Stomach (tissue), 4 donors: ENCODE results near the gene PTPRE.

Experiments used
- CTCF ChIP-seq, 7 experiments: fragments of 450-650 bp in 4 of 7; fragments of 200-600 bp in 3 of 7; sonication (generic) in 3 of 7; IDR thresholded peaks; one replicate each; pipeline ENCODE4 v1.5.1; 2016 to 2019; ENCODE audit warnings: antibody characterized with exemption in 7 of 7, control low read depth in 2 of 7, mild to moderate bottlenecking in 1 of 7
- POLR2AphosphoS5 ChIP-seq, 3 donors: sonication (generic); formaldehyde crosslinking; IDR thresholded peaks; one replicate each; pipeline ENCODE4 v1.6.1; 2016; ENCODE audit warnings: antibody characterized with exemption in 3 of 3

GRCh38 chr10:127880557-127880956, 26.3 kb upstream of the PTPRE start:
- TF ChIP-seq CTCF (IDR thresholded peaks at IDR 0.05) (no peak), POLR2AphosphoS5 (IDR thresholded peaks at IDR 0.05) (no peak)
